HG03575 (cell line): Measurements from ENCODE around the gene LRP8.
"Not testable (repeated sequence)": the region's sequence is repeated elsewhere in the genome, so short reads cannot be mapped to it uniquely, and the experiment has no call there.

Source experiments
- ATAC-seq: cut with Tn5 transposase; IDR thresholded peaks from one replicate; pipeline ENCODE4 v1.9.1; 2021; ENCODE audit not compliant: unreplicated experiment, insufficient number of reproducible peaks, low FRiP score; ENCODE audit errors: extremely low read depth

The LRP8 gene

GRCh38 chr1:53294061-53294460 lies 33.8 kb downstream of the LRP8 start:
- no peak for ATAC-seq

- no peak for ATAC-seq
Observed at GRCh38 chr1:53293123-53293522, 34.7 kb downstream of the LRP8 start.

- ATAC-seq: no peak
Observed at GRCh38 chr1:53292690-53293089, 35.2 kb downstream of the LRP8 start.

GRCh38 chr1:53291574-53291973 lies 36.3 kb downstream of the LRP8 start:
- no peak for ATAC-seq

- ATAC-seq: no peak
Observed at GRCh38 chr1:53288790-53289429, 39.0 kb downstream of the LRP8 start.

GRCh38 chr1:53288002-53288789 lies 39.7 kb downstream of the LRP8 start:
- no peak for ATAC-seq

- no peak for ATAC-seq
Observed at GRCh38 chr1:53286955-53287354, 40.9 kb downstream of the LRP8 start.

GRCh38 chr1:53285969-53286760 lies 41.7 kb downstream of the LRP8 start:
- no peak for ATAC-seq

GRCh38 chr1:53285546-53285945 lies 42.3 kb downstream of the LRP8 start:
- no peak for ATAC-seq

GRCh38 chr1:53284224-53285020 lies 43.4 kb downstream of the LRP8 start:
- no peak for ATAC-seq

- not testable (repeated sequence) for ATAC-seq
Observed at GRCh38 chr1:53283156-53283555, 44.7 kb downstream of the LRP8 start.

- no peak for ATAC-seq
Observed at GRCh38 chr1:53281133-53281532, 46.7 kb downstream of the LRP8 start.

- ATAC-seq: no peak
Observed at GRCh38 chr1:53280496-53280895, 47.4 kb downstream of the LRP8 start.

- ATAC-seq: no peak
Observed at GRCh38 chr1:53279296-53280200, 48.3 kb downstream of the LRP8 start.

- no peak for ATAC-seq
Observed at GRCh38 chr1:53278298-53278725, 49.6 kb downstream of the LRP8 start.

- ATAC-seq: no peak
Observed at GRCh38 chr1:53277326-53277725, 50.5 kb downstream of the LRP8 start.

- no peak for ATAC-seq
Observed at GRCh38 chr1:53276902-53277281, 51.0 kb downstream of the LRP8 start.
